HG03558 (cell line): ENCODE measurements around the gene BABAM2.

Experiments
- ATAC-seq: cut with Tn5 transposase; IDR thresholded peaks from one replicate; pipeline ENCODE4 v1.9.1; 2021; ENCODE audit warnings: moderate number of reproducible peaks; ENCODE audit not compliant: unreplicated experiment; ENCODE audit errors: extremely low read depth

The BABAM2 gene

DNA sequence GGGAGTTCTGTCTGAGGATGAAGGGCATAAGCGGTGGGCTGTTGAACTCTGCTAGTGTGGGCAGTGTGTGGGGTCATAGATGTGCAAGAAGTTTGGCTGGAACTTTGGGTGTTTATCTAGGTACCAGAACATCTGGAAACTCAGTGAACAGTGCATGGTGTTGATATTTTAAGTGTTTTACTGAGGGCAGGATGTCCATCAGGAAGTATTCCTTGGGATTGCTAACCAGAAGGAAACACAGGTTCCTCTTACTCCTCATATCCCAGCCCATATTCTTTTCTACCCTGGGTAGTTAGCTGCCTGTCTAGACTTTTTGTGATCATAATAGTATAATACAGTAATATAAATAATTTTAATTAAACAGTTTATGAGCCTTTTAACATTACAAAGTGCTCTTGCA, 15.5 kb downstream of the BABAM2 start:
- no peak for ATAC-seq

- no peak for ATAC-seq
Observed at GRCh38 chr2:27907547-27907946, 17.0 kb downstream of the BABAM2 start.

DNA sequence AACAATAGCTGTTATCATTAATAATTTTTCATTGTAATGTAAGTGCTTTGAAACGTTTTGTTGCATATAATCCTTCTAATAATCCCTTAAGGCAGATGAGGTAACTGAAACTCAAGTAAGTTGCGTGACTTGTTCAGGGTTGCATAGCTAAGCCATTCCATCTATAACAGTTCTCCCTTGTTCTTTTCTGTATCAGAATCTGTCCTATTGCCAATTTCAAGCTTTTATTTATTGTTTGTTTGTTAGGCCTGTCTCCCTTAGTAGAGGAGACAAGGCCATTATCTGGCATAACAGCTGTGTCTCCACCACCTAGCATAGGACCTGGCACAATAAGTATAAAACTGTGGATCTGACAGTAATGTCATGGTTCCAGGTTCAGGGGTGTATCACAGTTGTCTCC, 19.4 kb downstream of the BABAM2 start:
- ATAC-seq = no peak

GRCh38 chr2:27911458-27912210, 21.1 kb downstream of the BABAM2 start:
- no peak for ATAC-seq

GRCh38 chr2:27912512-27912911, 22.0 kb downstream of the BABAM2 start:
- no peak for ATAC-seq

- ATAC-seq = no peak
Observed at GRCh38 chr2:27914041-27914804, 23.7 kb downstream of the BABAM2 start.

- ATAC-seq = no peak
Observed at GRCh38 chr2:27914805-27915175, 24.3 kb downstream of the BABAM2 start.

GRCh38 chr2:27915191-27915590, 24.7 kb downstream of the BABAM2 start:
- ATAC-seq = no peak

DNA sequence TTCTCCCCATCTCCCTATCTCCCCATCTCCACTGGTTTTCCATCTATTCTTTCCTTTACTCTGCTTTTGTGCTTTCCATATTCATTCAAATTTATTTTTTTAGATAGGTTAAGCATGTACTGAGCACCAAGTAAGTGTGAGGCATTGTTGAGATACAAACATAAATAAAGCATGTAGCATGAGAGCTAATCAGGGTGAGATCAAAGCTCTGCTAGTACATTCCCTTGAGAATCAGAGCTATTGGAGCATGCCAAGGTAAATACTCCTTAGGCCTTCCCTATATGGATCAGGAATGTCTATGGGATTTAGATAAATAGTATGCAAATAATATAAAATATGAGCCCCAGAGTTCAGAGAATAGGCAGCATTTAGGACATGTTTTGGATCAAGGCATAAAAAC, 25.3 kb downstream of the BABAM2 start:
- ATAC-seq = no peak

DNA sequence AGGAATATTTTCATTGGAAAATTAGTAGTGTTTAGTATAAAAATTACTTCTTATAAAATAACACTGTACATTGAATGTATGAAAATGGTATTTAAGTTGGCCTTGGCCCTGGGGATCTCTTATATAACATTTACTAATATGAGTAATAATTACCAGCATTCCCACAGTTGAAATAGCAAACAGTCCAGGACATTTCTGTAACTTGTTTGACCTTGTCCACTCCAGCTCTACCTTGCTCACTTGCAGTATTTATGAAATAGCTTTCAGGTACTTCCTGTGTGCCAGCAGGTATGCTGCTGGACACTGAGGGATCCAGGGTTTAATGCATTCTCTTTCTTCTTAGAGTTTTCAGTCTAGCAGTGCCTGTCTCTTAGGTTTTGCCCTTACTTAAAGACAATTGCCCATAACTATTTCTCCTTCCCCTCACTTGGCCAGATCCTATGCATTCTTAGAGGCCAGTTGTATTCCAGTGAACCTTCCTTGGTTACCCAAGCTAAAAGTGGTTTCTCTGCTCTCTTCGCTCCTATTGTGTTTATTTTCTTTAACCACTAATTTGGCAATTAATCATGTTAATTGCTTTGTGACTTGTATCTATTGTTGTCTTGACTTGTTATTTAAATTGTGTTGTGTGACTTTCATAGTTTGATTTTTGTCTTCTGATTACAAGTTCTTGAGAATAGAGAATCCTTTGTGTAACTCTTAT, 25.9 kb downstream of the BABAM2 start:
- no peak for ATAC-seq

DNA sequence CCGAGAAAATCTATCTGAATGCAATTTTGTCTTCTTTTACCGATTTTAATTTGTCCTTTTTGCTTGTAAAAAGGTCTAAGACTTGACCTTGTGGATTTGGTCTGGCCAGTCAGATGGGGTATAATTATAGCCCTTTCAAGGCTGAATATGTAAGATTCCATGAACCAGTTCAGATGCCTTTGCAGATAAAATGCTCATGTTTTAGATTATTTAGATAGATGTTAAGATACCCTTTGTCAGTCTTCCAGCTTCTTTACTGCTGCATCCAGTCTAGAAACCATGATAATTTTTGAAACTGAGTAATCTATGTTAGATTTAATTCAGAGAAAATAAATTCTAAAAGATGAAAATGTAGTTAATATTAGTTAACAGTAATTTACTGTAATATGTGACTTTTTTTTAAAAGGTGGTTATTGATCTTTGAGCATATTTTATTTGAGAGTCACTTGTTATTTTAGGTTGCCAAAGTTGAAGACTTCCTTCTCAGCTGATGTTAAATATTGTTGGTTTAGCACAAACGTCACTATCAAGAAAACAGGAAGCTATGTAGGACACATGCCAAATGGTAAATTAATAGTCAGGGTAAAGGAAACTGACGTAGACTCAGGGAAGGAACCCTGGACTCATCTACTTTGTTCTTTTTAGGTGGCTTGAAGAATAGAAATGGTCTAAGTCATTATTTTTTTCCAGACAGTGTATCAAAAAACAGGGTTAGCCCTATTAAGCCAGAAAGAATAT, 29.8 kb downstream of the BABAM2 start:
- ATAC-seq = no peak

DNA sequence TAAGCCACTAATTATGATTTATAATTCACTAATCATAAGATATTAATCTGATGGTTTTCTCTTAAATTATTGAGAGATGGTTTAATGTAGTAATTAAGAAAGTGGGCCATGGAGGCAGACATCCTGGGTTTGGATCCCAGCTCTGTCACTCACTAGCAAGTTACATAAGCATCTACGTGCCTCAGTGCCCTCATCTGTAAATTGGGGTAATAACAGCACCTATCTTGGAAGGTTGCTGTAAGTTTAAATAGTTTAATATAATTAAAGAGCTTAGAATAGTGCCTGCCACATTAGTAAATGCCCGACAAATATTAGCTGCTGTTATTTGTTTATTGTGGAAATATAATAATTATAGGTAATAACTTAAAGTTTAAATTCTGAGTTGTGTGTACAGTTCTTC, 30.9 kb downstream of the BABAM2 start:
- ATAC-seq = no peak

DNA sequence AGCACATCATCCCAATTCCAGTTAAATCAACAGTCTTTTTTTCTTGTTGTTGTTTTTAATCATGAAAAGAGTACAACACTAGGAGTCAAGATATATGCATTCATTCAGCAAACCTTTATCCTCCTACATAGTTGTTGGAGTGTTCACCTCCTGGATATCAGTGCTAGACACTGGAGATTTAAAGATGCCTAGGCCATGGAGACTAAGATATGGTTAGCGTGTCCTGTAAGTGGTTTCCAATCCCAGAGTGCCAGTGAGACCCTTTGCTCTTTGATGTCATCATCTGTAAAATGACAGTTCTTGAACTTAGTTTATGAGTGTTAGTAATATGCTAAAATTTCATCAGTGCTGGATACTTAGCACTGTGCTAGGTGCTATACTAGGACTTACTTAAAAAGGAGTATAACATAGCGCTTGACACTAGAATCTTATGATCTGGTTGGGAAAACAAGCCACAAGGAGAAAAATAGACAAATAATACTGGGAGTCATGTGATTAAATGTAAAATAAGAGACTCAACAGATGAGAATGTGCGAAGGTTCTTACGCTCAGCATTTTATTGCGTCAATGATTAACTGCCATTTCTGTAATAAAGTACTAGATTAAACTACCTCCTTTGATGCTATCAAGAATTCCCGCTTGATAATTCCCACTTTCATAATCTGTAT, 31.5 kb downstream of the BABAM2 start:
- no peak for ATAC-seq

DNA sequence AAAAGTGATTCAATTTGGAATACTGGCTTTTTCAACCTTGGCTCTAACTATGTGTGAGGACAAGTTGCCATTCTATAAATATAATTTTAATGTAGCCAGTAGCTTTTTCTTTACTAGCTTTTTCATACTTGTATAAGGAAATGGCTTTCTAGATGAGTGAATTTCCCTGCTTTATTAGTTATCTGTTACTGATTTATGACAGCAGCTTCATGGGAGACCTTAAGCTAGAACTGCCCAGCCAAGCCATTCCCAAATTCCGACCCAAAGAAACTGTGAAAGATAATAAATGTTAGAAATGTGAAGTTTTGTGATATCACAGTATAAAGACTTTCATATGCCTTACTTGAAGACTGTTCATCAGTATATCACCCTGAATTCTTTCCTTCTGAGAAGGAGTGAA, 32.3 kb downstream of the BABAM2 start:
- ATAC-seq = no peak

- no peak for ATAC-seq
Observed at GRCh38 chr2:27925766-27926472, 35.4 kb downstream of the BABAM2 start.

DNA sequence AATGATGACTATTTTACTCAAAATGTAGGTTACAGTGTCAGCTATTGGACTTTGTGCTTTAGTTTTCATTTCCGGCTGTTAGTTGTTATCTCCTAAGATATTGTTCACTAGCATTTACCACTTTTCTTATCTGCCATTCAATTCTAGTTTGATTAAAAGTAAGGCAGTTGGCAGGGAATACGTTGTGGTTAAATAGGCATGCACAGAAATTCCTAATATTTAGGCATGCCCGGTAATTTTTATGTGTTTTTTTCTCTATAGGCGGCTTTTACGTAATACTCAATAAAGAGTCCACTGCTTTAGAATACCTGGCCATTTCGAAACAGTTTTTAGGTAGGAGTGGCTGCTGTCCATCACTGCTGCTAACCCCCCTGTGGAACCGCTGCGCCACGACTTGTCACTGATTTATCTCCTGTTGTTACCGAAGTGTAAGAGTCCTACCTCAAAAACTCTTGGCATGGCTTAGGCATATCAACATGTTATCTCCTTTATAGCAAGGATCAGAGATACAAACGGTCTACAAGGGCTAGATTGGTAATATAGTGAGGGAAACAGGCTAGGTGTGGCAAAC, 39.5 kb downstream of the BABAM2 start:
- ATAC-seq = no peak

GRCh38 chr2:27931361-27931950, 40.9 kb downstream of the BABAM2 start:
- no peak for ATAC-seq

DNA sequence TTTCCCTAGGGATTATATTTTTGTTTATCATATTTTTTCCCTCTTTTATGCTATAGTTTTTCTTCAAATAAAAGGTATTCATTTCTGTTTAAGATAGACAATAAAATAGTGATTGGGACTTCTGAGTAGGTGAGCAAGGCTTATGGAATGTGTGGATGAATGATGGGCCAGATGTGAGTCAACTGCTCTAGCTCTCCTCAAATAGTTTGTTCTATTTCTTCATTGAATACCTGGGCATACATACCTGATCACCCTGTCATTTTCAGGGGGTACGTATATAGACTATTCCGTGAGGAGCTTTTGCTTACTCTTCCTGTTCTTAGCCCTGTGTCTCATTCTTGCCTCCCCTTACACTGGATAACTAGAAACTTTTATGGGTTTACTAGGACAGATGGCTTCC, 41.9 kb downstream of the BABAM2 start:
- no peak for ATAC-seq

GRCh38 chr2:27935026-27935425, 44.5 kb downstream of the BABAM2 start:
- ATAC-seq = no peak
